Stimulated activated CD8-positive, alpha-beta memory T cell treated with anti-CD3 and anti-CD28 coated beads, Interleukin-4, amount 100 ng/mL, for 24 hours (primary cell): ENCODE results near the gene LONP2.
A peak's percentile ranks its signal among the peaks of the same experiment; 100 is the strongest.
"Not testable (repeated sequence)": the region's sequence is repeated elsewhere in the genome, so short reads cannot be mapped to it uniquely, and the experiment has no call there.

ENCODE experiments used
- DNase-seq: peaks from one replicate; pipeline ENCODE4 v3.0.0-alpha.2; 2020; ENCODE audit warnings: low read depth

Gene LONP2

DNA sequence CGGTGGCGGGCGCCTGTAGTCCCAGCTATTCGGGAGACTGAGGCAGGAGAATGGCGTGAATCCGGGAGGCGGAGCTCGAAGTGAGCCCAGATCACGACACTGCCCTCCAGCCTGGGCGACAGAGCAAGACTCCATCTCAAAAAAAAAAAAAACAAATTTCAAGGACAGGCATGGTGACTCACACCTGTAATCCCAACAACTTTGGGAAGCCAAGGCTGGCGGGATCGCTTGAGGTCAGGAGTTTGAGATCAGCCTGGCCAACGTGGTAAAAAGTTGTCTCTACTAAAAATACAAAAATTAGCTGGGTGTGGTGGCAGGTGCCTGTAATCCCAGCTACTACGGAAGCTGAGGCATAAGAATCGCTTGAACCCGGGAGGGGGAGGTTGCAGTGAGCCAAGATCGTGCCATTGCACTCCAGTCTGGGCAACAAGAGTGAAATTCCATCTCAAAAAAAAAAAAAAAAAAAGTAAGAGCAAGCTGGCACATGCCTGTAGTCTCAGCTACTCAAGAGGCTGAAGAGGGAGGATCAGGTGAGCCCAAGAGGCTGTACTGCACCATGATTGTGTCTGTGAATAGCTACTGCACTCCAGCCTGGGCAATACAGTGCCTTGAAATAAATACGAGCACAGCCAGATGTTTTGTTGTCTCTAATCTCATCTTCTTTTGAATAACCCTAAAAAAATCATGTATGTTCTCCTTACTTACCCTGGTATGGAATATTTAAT is 126.7 kb downstream of the LONP2 start:
- not testable (repeated sequence) for DNase-seq

GRCh38 chr16:48371393-48371780 is 127.3 kb downstream of the LONP2 start:
- DNase-seq, result no peak

DNA sequence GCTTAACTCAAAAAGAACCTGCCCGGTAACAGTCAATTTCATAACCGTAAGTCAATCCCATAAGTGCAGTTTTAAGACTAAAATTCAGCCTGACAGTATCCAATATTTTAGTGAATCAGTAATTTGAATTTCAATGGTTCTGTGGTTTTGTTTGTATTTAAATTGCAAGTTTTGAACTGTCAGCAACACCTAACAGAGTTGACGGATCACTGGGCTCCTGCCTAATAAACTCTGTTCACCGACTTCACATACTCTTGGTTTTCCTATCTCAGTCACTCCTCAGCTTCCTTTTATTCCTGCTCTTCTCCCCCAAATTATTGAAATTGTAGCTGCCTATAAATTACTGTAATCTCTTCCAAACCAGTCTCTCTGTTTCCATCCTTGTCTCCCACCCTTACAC is 128.6 kb downstream of the LONP2 start:
- no peak for DNase-seq

DNA sequence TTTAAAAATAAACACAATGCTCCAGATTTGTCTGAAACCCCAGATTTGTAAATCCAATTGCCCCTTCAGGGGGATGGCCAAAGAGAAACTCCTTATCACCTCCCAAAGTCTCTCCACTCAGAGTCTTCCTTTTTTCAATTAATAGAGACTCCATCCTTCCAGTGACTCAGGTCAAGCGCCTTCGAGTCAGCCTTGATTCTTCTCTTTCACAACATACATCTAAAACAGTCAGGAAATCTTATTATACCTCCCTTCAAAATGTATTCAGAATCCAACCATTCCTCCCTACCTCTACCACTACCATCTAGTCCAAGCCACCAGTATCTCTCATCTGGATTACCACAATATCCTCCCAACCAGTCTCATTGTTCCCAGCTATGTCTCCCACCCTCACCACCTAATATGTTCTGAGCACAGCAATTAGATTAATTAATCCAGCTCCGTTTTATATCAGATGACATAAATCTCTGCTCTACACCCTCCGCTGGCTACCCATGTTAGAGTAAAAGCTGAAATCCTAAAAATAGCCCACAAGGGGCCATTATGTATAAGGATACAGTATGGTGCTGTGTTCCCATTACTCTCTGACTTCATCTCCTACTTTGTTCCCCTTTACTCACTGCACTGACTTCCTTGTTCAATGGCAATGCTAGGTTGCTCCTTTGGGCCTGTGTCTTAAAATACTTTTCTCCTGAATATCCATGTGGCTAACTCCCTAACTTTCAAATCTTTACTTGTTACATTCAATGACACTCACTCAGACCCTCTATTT is 129.3 kb downstream of the LONP2 start:
- no peak for DNase-seq

- no peak for DNase-seq
These were observed 130.2 kb downstream of the LONP2 start for GRCh38 chr16:48374255-48374654.

GRCh38 chr16:48377301-48377700 is 133.2 kb downstream of the LONP2 start:
- not testable (repeated sequence) for DNase-seq

DNA sequence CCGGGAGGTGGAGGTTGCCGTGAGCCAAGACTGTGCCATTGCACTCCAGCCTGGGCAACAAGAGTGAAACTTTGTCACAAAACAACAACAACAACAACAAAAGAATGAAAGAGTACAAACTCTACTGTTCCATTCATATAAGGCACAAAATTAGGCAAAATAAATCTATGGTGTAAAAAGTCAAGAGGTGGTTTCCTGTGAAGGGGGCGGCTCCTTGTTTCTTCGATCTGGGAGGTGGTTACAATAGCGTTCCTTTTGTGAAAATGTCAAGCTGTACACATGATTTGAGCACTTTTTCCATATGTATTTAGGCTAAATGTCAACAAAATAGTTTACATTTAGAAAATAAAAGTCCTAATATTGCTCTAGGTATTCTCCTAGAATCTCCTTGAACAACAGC is 134.2 kb downstream of the LONP2 start:
- DNase-seq, result no peak

DNA sequence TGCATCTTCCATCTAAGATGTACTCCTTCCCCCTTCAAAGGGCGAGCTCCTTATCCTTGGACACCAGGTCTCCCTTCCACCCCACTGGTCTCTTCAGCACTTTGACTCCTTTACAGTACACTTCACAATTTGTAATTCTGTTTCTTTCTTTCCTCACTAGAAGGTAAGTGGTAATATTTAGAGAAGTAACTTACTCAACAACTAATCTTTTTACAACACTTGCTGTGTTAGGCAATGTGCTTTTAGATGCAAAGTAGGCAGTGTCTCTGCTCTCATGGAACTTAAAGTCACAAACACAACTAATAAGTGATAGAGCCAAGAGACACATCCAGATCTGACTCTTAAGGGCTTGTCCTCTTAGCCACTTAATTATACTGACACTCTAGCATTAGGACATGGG is 134.7 kb downstream of the LONP2 start:
- DNase-seq, result no peak

- DNase-seq, result no peak
These were observed 137.1 kb downstream of the LONP2 start for GRCh38 chr16:48381201-48381600.

DNA sequence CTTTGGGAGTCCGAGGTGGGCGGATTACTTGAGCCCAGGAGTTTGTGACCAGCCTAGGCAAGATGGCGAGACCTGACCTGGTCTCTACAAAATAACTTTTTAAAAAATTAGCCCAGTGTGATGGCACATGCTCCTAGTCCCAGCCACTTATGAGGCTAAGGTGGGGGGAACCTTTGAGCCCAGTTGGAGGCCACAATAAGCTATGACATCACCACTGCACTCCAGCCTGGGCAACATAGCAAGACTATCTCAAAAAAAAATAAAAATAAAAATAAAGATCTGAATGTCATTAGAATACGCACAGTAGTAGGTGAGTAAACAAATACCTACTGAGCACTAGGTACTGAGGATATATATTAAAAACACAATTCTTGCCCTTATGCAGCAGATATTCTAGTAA is 138.0 kb downstream of the LONP2 start:
- no peak for DNase-seq

DNA sequence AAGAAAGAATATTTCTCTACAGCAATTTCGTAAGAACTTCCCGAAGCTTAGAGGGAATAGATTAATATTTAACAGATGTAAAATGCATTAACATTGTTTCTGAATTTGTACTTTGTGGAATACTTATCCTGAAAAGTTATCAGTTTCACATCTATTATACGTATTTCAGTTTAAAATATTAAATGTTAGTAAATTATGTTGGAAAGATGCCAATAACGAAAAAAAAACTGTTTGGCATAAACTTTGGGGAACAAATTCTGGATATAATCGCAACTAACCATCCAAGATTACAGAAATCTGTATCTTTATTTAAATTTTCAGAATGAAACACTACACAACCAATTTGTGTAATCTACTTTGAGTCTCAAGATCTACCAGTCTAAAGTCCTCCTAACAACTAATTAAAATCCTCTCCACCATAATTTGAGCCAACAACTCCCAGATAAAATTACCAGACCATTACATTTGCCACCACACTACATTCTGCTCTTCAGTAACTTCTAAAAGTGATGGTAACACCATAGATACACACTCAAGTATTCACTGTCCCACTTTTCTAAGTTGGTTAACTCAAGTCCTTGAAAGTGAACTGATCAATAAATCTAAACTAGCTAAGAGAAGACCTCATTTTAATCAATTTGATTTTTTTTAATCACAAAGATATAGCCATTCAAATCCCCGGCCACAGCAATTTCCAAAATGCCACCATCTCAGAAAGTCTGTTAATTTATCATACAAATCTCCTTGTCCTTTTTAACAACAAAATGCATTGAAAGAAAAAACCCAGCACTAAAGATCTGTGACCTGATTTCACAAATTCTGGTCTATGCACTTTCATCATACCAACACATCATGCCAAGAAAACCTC is 139.1 kb downstream of the LONP2 start:
- no peak for DNase-seq

DNA sequence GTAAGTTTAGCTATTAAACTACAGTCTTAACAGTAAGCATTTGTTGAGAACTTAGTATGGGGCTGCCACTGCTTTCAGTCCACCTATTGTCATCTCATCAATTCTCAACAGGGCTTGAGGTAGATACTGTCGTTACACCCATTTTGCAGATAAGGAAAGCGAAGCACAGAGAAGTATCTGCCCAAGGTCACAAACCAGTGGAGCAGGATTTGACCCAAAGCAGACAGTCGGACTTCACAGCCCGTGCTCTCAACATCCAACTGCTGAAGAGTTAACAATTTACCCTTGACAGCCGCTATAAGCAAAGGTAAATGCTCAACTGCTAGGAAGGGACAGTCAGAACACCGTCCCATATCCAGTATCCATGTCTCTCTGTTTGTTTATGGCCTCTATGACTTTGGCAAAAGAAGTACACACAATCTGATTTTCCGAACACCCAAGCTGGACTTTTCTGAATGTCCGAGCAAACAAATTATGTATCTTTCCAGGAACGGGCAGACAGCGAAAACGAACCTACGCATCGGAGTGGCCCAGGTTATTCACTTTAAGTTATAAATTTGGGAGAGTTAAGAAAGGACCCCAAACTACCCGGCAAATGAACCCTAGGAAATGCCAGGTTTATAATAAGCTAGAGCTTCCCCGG is 139.9 kb downstream of the LONP2 start:
- no peak for DNase-seq

DNA sequence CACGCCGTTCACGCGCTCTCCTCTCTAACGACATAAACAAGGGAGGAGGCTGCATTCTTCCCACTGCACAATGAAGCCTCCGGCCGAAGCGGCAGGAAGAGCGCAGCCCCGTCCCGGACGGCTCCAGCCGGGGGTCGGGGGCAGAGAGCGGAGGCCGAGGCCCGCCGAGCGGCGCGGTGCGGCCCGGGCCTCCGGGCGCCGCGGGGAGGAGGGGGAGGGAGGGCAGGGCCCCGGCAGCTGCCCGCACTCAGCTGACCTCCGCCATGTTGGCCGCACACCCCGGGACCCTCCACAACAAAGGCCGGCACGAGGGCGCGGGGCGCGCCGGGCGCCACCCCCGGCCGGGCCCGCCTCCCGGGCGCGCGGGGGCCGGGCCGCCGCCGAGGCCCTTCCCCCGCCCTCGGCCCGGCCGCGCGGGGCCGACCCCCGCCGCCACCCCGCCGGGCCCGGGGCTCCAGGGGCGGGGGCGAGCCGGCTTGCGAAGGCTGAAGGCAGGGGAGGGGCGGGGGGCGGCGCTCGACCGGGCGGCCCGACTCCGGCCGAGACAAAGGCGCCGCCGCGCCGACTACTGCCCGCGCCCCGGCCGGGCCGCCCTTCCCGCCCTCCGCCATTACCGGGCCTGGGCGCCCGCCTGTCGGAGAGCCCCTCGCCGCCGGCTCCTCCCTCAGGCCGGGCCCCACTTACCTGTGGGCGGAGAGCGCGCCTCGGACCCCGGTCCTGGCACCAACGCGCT is 140.6 kb downstream of the LONP2 start:
- DNase-seq, result peak; percentile 11

DNA sequence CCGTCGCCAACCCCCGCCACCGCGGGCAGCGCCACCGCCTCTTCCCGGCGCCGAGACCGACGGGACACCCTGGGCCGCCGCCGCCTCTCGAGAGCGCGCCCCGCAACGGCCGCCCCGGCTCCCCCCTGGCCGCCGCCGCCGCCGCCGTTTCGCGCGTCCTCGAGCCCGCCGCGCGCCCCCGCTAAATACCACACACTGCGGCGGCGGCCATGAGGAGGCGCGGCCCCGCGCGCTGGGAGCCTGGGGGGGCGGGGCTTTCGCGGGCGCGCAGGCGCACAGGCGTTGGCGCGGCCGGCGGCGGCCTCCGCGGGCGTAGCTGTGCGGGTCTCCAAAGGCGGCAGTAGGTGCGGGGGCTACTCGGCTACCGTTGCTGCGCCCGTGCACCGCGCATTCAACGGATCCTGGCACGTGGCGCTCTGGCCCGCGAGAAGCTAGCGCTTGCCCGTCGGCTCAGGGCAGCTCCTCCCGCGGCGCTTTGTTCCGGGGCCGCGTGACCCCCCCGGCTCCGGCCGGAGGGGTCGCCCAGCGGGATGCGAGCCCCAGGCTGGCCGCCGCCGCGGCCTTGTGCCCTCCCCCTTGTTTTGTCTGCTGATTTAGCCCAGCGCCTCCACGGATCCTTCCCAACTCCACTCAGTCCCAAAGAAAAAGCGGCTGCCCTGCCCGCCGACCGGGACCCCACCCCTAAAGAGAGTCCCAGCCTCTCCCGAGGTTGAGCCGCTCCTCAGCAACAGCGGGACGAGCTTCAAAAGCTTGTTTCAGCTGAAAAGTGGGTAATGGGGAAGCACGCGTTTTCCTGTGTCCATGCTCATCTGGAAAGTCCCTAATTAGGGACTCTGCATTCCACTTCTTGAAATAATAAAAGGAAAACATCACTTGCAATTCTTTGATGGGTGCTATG is 141.4 kb downstream of the LONP2 start, which contains the start of gene SIAH1:
SIAH1 (minus strand) TSS at position 161 of the 898 bp plus-strand sequence. CDS start 22,985 bp downstream, outside the sequence.
- DNase-seq, result peak; percentile 81

GRCh38 chr16:48386559-48387312 is 142.6 kb downstream of the LONP2 start:
- no peak for DNase-seq

- DNase-seq, result no peak
These were observed 148.3 kb downstream of the LONP2 start for GRCh38 chr16:48392407-48392806.

GRCh38 chr16:48393485-48394354 is 149.6 kb downstream of the LONP2 start:
- DNase-seq, result no peak

- DNase-seq, result no peak
These were observed 150.2 kb downstream of the LONP2 start for GRCh38 chr16:48394355-48394703.

- no peak for DNase-seq
These were observed 151.3 kb downstream of the LONP2 start for GRCh38 chr16:48395375-48395774.
